Measurements from ENCODE around the gene IL12RB2.

- TF ChIP-seq MAX (IDR thresholded peaks at IDR 0.05; ENCODE audit: insufficient read depth, insufficient read length), result no peak
- TF ChIP-seq CTCF (IDR thresholded peaks at IDR 0.05; ENCODE audit: extremely low read depth in 1 of 2, insufficient read depth in 1 of 2, low read depth in 1 of 2, low read length in 2 of 2), result no peak
- no peak for TF ChIP-seq POLR2A (IDR thresholded peaks at IDR 0.05; ENCODE audit: low read depth, low read length)
- TF ChIP-seq POLR2AphosphoS5 (IDR thresholded peaks at IDR 0.05; ENCODE audit: insufficient read depth, low read depth, low read length), result no peak
- no peak for TF ChIP-seq EZH2 (IDR thresholded peaks at IDR 0.05; ENCODE audit: borderline replicate concordance, low read depth, low read length, severe bottlenecking)
Measured at GRCh38 chr1:67372136-67372535, 64.5 kb downstream of the IL12RB2 start.

Measured in endothelial cell of umbilical vein (primary cell).